ENCODE results near the gene FGF2. TPM values are rescaled to one million over a fixed set of nuclear protein-coding genes. Genes with fewer than 3 reads are reported as not detected.

Gene FGF2
- total RNA-seq, 1 experiment from 2014 or later = 13.0 TPM

GRCh38 chr4:122831515-122832196 is 5.0 kb downstream of the FGF2 start:
- no peaks in the 10 kb centered on the region for H3K36me3 ChIP-seq (ENCODE audit: insufficient read depth, low read length, poor library complexity, severe bottlenecking)
- ChIA-PET CTCF (no interaction called here), POLR2A (ENCODE audit: low non-redundant PET) (no interaction called here)
- no peak for DNase-seq (ENCODE audit: low spot score)
- intact Hi-C loops (cut with micrococcal nuclease; ENCODE audit: unreplicated experiment) = no loop called here
- H3K4me3 ChIP-seq (ENCODE audit: low read depth, low read length, poor library complexity, severe bottlenecking) = no peak overlapping the region
- no TSS peak for BruUV-seq (replicated peaks)
- H3K4me1 ChIP-seq (ENCODE audit: insufficient read depth, low read length, poor library complexity, severe bottlenecking) = peaks cover 15% of the 10 kb centered on the region
- H3K9me3 ChIP-seq (ENCODE audit: low read depth, low read length, poor library complexity, severe bottlenecking) = no peaks in the 10 kb centered on the region
- H3K27ac ChIP-seq (ENCODE audit: low read depth, low read length, poor library complexity, severe bottlenecking) = no peak overlapping the region
- H3K27me3 ChIP-seq (replicated peaks; ENCODE audit: insufficient read depth, low read depth, low read length, poor library complexity) = no peaks in the 10 kb centered on the region
- TF ChIP-seq, protein P1, sequence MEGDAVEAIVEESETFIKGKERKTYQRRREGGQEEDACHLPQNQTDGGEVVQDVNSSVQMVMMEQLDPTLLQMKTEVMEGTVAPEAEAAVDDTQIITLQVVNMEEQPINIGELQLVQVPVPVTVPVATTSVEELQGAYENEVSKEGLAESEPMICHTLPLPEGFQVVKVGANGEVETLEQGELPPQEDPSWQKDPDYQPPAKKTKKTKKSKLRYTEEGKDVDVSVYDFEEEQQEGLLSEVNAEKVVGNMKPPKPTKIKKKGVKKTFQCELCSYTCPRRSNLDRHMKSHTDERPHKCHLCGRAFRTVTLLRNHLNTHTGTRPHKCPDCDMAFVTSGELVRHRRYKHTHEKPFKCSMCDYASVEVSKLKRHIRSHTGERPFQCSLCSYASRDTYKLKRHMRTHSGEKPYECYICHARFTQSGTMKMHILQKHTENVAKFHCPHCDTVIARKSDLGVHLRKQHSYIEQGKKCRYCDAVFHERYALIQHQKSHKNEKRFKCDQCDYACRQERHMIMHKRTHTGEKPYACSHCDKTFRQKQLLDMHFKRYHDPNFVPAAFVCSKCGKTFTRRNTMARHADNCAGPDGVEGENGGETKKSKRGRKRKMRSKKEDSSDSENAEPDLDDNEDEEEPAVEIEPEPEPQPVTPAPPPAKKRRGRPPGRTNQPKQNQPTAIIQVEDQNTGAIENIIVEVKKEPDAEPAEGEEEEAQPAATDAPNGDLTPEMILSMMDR (conservative IDR thresholded peaks at IDR 0.05; ENCODE audit: low read depth, low read length) = no peak
- TF ChIP-seq EZH2 (IDR thresholded peaks at IDR 0.05; ENCODE audit: borderline replicate concordance, low read depth, low read length, poor library complexity, severe bottlenecking) = no peak

- H3K4me1 ChIP-seq (ENCODE audit: insufficient read depth, low read length, poor library complexity, severe bottlenecking) = peaks cover 15% of the 10 kb centered on the region
- BruUV-seq (replicated peaks) = no TSS peak
- no peak overlapping the region for H3K4me3 ChIP-seq (ENCODE audit: low read depth, low read length, poor library complexity, severe bottlenecking)
- no peak overlapping the region for H3K27ac ChIP-seq (ENCODE audit: low read depth, low read length, poor library complexity, severe bottlenecking)
- DNase-seq (ENCODE audit: low spot score) = no peak
- POLR2A ChIA-PET (ENCODE audit: low non-redundant PET) = no interaction called here
- H3K36me3 ChIP-seq (ENCODE audit: insufficient read depth, low read length, poor library complexity, severe bottlenecking) = no peaks in the 10 kb centered on the region
- no peaks in the 10 kb centered on the region for H3K9me3 ChIP-seq (ENCODE audit: low read depth, low read length, poor library complexity, severe bottlenecking)
- CTCF ChIA-PET = no interaction called here
- intact Hi-C loops (cut with micrococcal nuclease; ENCODE audit: unreplicated experiment) = no loop called here
- no peaks in the 10 kb centered on the region for H3K27me3 ChIP-seq (replicated peaks; ENCODE audit: insufficient read depth, low read depth, low read length, poor library complexity)
- TF ChIP-seq, protein P1 (conservative IDR thresholded peaks at IDR 0.05; ENCODE audit: low read depth, low read length) = no peak
- TF ChIP-seq EZH2 (IDR thresholded peaks at IDR 0.05; ENCODE audit: borderline replicate concordance, low read depth, low read length, poor library complexity, severe bottlenecking) = no peak
These were observed 6.1 kb downstream of the FGF2 start for GRCh38 chr4:122832732-122833131.

- H3K27ac ChIP-seq (ENCODE audit: low read depth, low read length, poor library complexity, severe bottlenecking) = no peak overlapping the region
- POLR2A ChIA-PET (ENCODE audit: low non-redundant PET) = no interaction called here
- intact Hi-C loops (cut with micrococcal nuclease; ENCODE audit: unreplicated experiment) = no loop called here
- H3K9me3 ChIP-seq (ENCODE audit: low read depth, low read length, poor library complexity, severe bottlenecking) = no peaks in the 10 kb centered on the region
- H3K36me3 ChIP-seq (ENCODE audit: insufficient read depth, low read length, poor library complexity, severe bottlenecking) = no peaks in the 10 kb centered on the region
- peaks cover 11% of the 10 kb centered on the region for H3K4me1 ChIP-seq (ENCODE audit: insufficient read depth, low read length, poor library complexity, severe bottlenecking)
- no TSS peak for BruUV-seq (replicated peaks)
- DNase-seq (ENCODE audit: low spot score) = no peak
- CTCF ChIA-PET = no interaction called here
- H3K27me3 ChIP-seq (replicated peaks; ENCODE audit: insufficient read depth, low read depth, low read length, poor library complexity) = no peaks in the 10 kb centered on the region
- H3K4me3 ChIP-seq (ENCODE audit: low read depth, low read length, poor library complexity, severe bottlenecking) = no peak overlapping the region
- TF ChIP-seq, protein P1 (conservative IDR thresholded peaks at IDR 0.05; ENCODE audit: low read depth, low read length) = no peak
- TF ChIP-seq EZH2 (IDR thresholded peaks at IDR 0.05; ENCODE audit: borderline replicate concordance, low read depth, low read length, poor library complexity, severe bottlenecking) = no peak
These were observed 7.4 kb downstream of the FGF2 start for GRCh38 chr4:122833999-122834398.
